Measurements from ENCODE around the gene MRGPRX1.
"Not testable (repeated sequence)": the region's sequence is repeated elsewhere in the genome, so short reads cannot be mapped to it uniquely, and the experiment has no call there.

MRGPRX1 gene

DNA sequence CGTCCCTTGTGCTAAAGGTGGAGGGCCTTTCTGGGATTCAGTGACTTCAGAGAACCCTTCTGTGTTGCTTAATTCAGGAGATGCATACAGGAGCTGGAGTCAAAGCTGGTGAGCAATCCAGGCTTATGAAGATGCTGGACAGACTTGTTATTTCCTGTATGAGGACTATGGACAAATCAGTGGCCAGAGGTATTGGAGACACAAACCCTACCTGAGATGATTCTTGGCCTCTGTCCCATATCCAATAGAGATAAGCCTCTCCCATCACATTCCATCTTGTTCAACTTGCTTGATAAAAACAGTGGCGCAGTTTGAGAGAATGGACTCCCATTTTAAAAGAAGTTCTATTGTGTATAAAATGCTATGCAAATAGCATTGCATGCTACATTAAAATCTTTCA lies at the start of gene MRGPRX1:
MRGPRX1 (minus strand) TSS at position 101 of the 400 bp plus-strand sequence. CDS start 4,630 bp downstream, outside the sequence.
- no peak for DNase-seq (ENCODE audit: low spot score)

DNA sequence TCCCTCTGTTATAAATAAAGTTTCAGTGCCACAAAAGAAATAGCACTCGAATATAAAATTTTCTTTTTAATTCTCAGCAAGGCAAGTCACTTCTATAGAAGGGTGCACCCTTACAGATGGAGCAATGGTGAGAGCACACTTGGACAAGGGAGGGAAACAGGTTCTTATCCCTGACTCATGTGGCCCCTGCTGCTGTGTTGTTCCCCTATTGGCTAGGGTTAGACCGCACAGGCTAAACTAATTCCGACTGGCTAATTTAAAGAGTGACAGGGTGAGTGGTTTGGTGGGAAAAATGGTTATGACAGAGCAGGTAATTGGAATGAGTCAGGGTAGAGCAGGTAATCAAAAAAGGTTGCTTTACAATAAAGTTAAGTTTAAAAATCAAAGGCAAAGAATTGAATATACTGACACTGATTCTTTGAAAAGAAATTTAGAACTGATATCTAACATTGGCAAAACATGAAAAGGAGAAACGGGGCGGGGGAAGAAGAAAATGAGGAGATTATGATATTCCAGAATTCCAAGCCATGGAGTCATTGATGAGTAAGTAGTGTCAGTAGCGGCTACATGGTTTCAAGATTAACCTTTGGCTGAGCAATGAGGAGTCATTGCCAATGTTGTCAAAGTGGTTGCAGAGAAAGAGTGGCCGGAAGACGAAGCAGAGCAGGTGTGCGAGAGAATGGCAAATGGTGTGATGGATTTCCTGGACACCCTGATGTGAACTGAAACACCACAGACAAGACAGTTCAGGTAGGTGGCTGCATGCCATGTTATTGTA lies 48.4 kb upstream of the MRGPRX1 start:
- DNase-seq (ENCODE audit: low spot score): no peak

DNA sequence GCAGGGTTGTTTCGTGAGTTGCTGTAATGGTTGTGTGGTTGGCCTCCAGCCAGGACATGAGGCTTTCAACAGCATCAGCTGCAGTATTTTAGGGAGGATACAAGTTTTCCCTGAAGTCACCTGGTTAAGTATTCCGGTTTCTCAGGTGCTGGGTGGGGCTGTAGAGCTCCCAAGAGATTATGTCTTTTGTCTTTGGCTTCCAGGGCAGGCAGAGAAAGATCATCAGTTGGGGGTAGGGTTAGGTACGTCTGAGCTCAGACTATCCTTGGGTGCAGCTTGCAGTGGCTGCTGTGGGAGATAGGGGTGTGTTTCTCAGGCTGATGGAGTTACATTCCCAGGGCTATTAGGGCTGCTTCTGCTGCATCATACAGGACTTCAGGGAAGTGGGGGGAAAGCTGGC lies 47.5 kb upstream of the MRGPRX1 start:
- DNase-seq (ENCODE audit: low spot score): no peak

DNA sequence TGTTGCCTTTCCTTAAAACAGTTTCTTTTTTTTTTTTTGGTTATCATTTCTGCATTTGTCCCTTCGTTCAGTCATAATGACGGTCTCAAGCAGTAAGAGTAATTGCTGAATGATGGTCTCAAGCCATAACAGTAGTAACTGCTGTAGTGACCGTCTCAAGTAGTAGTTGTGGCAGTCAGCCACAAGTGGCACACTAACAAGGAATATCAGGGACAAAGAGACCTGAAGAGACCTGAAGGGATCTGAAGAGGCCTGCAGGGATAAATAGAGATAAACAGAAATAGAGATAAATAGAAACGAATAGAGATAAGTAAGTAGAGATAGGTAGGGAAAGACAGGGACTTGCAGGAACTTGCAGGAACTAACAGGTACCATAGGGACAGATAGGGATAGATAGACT lies 42.7 kb upstream of the MRGPRX1 start:
- DNase-seq (ENCODE audit: low spot score): no peak

DNA sequence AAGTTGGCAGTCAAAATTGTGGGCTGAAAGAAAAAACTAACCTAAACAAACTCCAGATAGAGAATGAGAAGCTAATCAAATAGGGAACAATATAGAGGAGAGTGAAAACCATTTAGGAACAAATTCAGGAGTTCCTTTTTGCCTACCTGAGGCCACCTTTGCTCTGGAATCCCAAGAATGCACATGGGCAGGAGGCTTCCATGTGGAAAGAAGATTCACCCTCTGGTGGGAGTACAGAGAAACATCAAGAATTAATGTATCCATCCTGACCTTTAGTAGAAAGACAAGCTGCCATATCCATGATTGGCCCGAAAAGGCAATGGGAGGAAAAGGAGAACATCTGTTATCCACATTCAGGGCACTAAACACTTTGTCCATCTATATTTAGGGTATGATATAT lies 35.0 kb upstream of the MRGPRX1 start:
- DNase-seq (ENCODE audit: low spot score): no peak

DNA sequence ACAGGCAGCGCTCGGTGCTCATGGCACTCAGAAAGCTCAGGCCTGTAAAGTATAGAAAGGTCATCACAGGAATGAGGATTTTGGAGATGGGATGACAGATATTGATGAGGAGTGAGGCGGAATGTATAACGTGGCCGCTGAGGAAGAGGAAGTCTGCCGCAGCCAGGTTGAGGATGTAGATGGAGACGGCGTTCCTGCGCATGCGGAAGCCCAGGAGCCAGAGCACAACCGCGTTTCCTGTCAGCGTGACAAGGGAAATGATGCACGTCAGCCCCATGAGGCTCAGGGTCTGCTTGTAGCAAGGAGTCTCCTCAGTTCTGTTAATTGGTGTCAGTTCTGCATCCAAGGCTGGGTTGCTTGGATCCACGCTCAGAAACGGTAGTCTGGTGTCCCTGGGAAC lies 33.1 kb upstream of the MRGPRX1 start:
- no peak for DNase-seq (ENCODE audit: low spot score)

DNA sequence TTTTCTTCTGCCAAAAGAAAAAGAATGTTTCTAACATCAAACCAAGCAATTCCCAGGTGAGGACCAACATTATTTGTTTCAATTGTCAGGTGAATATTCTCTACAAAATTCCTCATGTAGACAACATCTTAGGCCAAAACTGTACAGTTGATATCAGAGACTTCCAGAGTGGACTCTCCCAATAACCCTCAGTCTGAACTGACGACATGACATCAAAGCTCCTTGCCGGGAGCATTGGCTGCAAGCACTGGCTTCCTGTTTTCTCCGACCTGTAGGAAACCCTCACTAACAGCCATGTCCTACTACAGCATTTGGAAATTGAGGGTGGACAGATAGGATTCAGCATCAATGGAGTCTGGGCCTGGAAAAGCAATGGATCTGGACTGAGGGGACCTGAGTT lies 30.5 kb upstream of the MRGPRX1 start:
- no peak for DNase-seq (ENCODE audit: low spot score)

DNA sequence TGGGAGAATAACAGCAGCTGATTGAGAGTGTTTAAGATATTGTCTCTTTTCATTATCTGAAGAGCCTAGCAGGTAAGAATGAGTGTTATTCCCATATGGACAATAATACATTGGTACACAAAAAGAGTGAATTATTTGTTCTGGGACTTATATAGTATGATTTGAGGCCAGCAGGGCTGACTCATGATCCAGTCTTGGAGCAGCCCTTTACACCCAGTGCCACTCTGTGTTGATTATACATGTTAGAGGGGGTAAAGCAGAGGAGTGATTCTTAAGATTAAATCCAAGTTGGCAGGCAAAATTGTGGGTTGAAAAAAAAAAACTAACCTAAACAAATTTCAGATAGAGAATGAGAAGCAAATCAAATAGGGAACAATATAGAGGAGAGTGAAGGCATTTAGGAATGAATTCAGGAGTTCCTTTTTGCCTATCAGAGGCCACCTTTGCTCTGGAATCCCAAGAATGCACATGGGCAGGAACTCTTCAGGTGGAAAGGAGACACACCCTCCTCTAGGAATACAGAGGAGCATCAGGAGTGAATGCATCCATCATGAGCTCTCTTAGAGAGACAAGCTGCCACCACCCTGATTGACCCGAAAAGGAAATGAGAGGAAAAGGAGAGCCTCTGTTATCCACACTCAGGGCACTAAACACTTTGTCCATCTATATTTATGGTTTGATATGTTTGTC lies 19.2 kb upstream of the MRGPRX1 start:
- no peak for DNase-seq (ENCODE audit: low spot score)

DNA sequence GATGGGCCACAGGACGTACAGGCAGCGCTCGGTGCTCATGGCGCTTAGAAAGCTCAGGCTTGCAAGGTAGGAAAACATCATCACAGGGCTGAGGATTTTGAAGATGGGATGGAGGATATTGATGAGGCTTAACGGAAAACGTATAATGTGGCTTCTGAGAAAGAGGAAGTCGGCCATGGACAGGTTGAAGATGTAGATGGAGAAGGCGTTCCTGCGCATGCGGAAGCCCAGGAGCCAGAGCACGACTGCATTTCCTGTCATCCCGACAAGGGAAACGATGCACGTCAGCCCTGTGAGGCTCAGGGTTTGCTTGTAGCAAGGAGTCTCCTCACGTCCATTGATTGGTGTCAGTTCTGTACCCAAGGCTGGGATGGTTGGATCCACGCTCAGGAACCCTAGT lies 17.4 kb upstream of the MRGPRX1 start:
- no peak for DNase-seq (ENCODE audit: low spot score)

DNA sequence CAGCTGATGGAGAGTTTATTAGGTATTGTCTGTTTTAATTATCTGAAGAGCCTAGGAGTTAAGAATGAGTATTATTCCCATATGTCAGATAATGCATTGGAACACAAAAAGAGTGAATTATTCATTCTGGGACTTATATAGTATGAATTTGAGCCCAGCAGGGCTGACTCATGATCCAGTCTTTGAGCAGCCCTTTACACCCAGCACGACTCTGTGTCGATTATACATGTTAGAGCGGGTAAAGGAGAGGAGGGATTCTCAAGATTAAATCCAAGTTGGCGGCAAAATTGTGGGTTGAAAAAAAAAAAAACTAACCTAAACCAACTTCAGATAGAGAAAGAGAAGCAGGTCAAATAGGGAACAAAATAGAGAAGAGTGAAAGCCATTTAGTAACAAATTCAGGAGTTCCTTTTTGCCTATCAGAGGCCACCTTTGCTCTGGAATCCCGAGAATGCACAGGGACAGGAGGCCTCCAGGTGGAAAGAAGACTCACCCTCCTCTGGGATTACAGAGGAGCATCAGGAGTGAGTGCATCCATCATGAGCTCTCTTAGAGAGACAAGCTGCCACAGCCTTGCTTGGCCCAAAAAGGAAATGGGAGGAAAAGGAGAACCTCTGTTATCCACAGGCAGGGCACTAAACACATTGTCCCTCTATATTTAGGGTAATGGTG lies 3.1 kb downstream of the MRGPRX1 start:
- no peak for DNase-seq (ENCODE audit: low spot score)

DNA sequence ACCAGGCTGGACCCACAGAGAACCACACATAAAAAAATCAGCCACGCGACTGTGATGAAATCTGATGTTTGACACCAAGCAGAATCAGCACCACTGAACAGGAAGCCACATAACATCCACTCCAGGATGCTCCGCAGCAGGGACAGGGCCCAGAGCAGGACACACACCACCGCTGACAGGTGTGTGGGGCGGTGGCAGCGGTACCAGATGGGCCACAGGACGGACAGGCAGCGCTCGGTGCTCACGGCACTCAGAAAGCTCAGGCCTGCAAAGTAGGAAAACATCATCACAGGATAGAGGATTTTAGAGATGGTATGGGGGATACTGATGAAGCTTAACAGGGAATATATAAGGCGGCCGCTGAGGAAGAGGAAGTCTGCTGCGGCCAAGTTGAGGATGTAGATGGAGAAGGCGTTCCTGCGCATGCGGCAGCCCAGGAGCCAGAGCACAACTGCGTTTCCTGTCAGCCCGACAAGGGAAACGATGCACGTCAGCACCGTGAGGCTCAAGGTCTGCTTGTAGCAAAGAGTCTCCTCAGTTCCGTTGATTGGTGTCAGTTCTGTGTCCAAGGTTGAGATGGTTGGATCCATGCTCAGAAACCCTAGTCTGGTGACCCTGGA lies 4.9 kb downstream of the MRGPRX1 start:
- no peak for DNase-seq (ENCODE audit: low spot score)

DNA sequence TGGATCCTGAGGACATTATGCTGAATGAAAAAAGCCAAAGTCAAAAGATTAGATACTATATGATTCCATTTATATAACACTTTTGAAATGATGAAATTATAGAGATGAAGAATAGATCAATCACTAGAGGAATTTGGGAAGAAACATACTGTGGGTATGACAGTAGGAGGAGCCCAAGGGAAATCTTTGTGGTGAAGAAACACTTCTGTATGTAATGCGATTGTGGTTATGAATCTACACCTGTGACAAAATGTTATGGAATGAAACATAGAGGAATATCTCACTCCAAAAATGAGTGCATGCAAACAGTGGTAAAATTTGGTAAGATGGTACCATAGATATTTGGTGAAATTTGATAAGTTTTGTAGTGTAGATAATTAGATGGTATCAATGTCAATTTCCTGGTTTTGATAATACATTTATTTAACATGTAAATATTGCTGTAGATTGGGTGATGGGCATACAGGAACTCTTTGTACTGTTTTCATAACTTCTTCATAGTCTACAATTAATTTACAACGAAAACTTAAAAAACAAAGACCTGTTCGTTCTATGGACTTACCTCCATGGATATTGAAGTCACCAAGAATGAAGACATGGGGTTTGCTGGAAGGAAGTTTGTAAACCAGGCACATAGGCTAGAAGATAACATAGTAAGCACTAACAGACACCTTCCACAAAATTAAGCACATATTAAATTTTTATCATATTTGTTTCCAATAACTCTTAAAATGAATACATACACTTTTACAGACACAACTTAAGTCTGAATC lies 11.5 kb downstream of the MRGPRX1 start:
- no peak for DNase-seq (ENCODE audit: low spot score)

DNA sequence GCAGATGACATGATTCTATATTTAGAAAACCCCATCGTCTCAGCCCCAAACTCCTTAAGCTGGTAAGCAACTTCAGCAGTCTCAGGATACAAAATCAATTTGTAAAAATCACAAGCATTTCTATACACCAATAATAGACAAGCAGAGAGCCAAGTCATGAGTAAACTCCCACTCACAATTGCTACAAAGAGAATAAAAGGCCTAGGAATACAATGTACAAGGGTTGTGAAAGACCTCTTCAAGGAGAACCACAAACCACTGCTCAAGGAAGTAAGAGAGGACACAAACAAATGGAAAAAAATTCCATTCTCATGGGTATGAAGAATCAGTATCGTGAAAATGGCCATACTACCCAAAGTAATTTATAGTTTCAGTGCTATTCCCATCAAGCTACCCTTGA lies 13.8 kb downstream of the MRGPRX1 start:
- DNase-seq (ENCODE audit: low spot score): not testable (repeated sequence)

DNA sequence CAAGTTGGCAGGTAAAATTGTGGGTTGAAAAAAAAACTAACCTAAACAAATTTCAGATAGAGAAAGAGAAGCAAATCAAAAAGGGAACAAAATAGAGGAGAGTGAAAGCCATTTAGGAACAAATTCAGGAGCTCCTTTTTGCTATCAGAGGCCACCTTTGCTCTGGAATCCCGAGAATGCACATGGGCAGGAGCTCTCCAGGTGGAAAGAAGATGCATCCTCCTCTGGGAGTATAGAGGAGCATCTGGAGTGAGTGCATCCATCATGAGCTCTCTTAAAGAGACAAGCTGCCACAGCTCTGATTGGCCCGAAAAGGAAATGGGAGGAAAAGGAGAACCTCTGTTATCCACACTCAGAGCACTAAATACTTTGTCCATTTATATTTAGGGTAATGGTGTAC lies 26.3 kb downstream of the MRGPRX1 start:
- no peak for DNase-seq (ENCODE audit: low spot score)

DNA sequence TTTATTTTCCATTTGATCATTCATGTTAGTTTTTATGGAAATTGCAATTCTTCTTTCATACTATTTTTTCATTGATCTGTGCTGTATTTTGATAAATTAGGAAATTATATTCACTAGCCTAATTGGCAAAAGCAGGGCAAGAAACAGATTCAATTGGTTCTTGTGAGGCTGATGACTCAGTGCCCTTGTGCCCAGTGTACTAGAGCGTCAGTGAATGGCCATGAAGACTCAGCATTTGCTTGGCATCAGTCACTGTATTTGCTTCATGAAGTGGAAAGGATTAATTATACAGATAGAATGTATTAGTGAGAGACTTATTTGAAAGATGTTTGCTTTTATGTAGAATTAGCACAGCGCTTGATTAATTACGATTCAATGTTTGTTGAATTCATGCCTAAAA lies 31.8 kb downstream of the MRGPRX1 start:
- DNase-seq (ENCODE audit: low spot score): no peak

DNA sequence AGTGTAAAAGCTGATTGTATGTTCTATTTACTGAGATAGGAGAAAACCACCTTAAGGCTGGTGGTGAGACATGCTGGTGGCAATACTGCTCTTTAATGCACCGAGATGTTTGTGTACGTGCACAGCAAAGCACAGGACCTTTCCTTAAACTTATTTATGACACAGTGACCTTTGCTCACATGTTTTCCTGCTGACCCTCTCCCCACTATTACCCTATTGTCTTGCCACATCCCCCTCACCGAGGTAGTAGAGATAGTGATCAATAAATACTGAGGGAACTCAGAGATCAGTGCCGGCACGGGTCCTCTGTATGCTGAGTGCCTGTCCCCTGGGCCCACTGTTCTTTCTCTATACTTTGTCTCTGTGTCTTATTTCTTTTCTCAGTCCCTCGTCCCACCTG lies 38.6 kb downstream of the MRGPRX1 start:
- DNase-seq (ENCODE audit: low spot score): not testable (repeated sequence)

DNA sequence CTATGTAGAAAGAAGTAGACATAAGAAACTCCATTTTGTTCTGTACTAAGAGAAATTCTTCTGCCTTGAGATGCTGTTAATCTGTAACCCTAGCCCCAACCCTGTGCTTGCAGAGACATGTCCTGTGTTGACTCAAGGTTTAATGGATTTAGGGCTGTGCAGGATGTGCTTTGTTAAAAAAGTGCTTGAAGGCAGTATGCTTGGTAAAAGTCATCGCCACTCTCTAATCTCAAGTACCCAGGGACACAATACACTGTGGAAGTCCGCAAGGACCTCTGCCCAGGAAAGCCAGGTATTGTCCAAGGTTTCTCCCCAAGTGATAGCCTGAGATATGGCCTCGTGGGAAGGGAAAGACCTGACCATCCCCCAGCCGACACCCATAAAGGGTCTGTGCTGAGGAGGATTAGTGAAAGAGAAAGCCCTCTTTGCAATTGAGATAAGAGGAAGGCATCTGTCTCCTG lies 39.0 kb downstream of the MRGPRX1 start:
- not testable (repeated sequence) for DNase-seq (ENCODE audit: low spot score)

DNA sequence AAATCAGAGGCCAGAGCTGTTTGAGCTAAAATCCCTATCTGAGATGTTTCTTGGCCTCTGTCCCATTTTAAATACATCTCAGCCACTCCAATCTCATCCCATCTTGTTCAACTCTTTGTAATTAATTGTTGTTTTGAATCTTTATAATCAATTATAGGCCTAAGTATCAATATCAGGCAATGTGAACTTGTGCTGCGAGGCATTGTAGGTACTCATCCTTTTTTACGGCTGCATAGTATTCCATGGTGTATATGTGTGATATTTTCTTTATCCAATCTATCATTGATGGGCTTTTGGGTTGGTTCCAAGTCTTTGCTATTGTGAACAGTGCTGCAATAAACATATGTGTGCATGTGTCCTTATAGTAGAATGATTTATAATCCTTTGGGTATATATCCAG lies 47.5 kb downstream of the MRGPRX1 start:
- not testable (repeated sequence) for DNase-seq (ENCODE audit: low spot score)

DNA sequence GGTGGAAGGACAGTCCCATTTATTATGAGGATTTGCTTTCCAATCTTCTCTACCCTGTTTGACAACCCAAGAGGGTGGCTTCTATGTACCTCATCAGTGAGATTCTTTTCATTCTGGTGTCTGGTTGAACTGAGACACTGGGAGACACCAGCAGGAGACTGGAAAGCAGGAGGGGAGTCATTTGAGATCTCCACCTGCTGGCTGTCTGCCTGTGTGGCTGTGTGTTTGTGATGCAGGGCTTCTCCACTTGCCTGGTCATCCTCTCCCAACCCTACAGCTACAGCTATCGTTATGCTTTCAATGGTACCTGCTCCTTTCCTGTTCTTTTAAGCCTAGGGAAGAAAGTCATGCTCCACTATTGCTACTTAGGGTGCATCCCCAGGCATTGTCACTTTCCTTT lies 48.6 kb downstream of the MRGPRX1 start:
- DNase-seq (ENCODE audit: low spot score): no peak

Measured in putamen (tissue), 1 donor.